GM12864 (cell line): ENCODE data around the gene ARHGAP30.

Experiments used
- DNase-seq: peaks from one replicate; pipeline ENCODE4 v3.0.0-alpha.2; 2011; ENCODE audit warnings: low read depth
- H3K4me3 ChIP-seq: 2 replicates; pipeline ENCODE4 v1.5.1; 2011; ENCODE audit warnings: mild to moderate bottlenecking, low read depth, low read length, control low read depth
- TF ChIP-seq, protein P1 (sequence below): IDR thresholded peaks from 2 replicates; pipeline ENCODE4 v1.5.1; 2011; ENCODE audit warnings: low read depth, mild to moderate bottlenecking, moderate library complexity, low read length, control low read depth, inconsistent platforms; ENCODE audit errors: missing control alignments

ARHGAP30 gene

DNA sequence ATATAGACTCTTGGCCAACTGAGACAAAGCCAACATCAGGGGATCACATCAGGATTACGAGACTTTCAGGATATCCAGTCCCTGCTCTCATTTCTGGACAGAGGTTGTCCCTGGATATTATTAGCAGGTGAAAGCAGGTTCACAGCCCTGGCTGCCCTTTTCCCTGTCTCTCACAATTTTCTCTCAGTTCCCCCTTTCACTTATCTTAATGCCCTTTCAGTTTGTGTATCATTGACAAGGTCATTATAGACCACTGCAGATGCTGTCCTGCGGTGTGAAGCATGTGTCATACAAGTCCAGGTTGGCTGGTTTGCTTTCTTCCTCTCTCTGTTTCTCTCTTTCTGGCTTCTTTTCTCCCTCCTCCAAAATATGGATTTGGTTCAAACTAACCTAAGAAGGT is 26.3 kb upstream of the ARHGAP30 start:
- no peak overlapping the region for H3K4me3 ChIP-seq
- no peak for DNase-seq
- TF ChIP-seq, protein P1, sequence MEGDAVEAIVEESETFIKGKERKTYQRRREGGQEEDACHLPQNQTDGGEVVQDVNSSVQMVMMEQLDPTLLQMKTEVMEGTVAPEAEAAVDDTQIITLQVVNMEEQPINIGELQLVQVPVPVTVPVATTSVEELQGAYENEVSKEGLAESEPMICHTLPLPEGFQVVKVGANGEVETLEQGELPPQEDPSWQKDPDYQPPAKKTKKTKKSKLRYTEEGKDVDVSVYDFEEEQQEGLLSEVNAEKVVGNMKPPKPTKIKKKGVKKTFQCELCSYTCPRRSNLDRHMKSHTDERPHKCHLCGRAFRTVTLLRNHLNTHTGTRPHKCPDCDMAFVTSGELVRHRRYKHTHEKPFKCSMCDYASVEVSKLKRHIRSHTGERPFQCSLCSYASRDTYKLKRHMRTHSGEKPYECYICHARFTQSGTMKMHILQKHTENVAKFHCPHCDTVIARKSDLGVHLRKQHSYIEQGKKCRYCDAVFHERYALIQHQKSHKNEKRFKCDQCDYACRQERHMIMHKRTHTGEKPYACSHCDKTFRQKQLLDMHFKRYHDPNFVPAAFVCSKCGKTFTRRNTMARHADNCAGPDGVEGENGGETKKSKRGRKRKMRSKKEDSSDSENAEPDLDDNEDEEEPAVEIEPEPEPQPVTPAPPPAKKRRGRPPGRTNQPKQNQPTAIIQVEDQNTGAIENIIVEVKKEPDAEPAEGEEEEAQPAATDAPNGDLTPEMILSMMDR, result no peak

DNA sequence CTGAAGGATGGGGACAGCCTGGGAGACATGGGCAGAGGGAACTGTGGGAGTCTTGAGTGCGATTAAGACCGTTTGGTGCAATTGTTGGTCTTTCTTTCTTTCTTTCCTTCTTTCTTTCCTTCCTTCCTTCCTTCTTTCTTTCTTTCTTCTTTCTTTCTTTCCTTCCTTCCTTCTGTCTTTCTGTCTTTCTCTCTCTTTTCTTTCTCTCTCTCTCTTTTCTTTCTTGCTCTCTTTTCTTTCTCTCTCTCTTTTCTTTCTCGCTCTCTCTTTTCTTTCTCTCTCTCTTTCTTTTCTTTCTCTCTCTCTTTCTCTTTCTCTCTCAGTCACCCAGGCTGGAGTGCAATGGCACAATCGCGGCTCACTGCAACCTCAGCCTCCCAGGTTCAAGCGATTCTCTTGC is 25.5 kb upstream of the ARHGAP30 start:
- no peak overlapping the region for H3K4me3 ChIP-seq
- TF ChIP-seq, protein P1, result no peak
- DNase-seq, result no peak

GRCh38 chr1:161094481-161094880 is 24.8 kb upstream of the ARHGAP30 start:
- TF ChIP-seq, protein P1, result no peak
- H3K4me3 ChIP-seq, result no peak overlapping the region
- DNase-seq, result no peak

GRCh38 chr1:161092621-161093028 is 22.9 kb upstream of the ARHGAP30 start:
- no peak overlapping the region for H3K4me3 ChIP-seq
- no peak for DNase-seq
- TF ChIP-seq, protein P1, result no peak

DNA sequence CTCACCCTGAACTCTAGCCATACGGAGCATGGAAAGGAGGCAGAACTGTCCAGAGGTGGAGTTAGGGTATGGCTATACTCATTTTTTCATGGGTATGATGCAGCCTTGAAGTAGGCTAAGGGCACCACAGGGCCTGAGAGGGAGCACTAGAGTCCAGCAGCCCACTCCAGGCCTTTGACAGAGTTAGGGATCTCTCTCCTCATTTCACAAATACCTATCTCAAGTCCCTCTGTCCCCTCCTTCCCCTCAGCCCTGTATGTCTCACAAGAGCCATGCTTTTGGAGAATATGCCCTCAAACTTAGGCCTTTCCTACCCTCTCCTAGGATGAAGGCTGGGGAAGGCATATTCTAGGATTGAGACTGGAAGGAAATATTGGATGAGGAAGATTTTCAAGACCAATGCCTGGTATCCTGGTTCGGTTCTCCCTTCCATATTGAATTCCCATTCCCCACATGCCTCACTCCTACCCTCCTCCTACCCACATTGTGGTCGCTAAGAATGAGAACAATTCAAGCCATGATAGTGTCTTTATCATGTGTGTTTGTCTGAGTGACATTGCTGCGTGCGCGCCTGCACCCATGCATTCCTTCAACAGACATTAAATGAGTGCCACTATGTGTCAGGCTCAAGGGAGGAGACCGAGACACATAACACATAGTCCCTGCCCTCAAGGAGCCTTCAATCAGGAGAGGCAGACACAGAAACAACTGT is 22.3 kb upstream of the ARHGAP30 start:
- no peak for DNase-seq
- TF ChIP-seq, protein P1, result no peak
- no peak overlapping the region for H3K4me3 ChIP-seq

- DNase-seq, result no peak
- no peak overlapping the region for H3K4me3 ChIP-seq
- TF ChIP-seq, protein P1, result no peak
Observed at GRCh38 chr1:161091093-161091492, 21.4 kb upstream of the ARHGAP30 start.

- H3K4me3 ChIP-seq, result no peak overlapping the region
- DNase-seq, result no peak
- TF ChIP-seq, protein P1, result no peak
Observed at GRCh38 chr1:161090617-161091016, 20.9 kb upstream of the ARHGAP30 start.
